H9 (cell line): ENCODE results near the gene ZNF600. TPM values are rescaled to one million over a fixed set of nuclear protein-coding genes. Genes with fewer than 3 reads are reported as not detected.
"Not testable (repeated sequence)": the region's sequence is repeated elsewhere in the genome, so short reads cannot be mapped to it uniquely, and the experiment has no call there.

ENCODE experiments used
- DNase-seq: peaks from one replicate; pipeline ENCODE4 v3.0.0-alpha.2; 2017
- H2AFZ ChIP-seq: one replicate; pipeline ENCODE4 v1.6.1; 2013; ENCODE audit warnings: mild to moderate bottlenecking, low read length, control low read depth, moderate library complexity
- H2AK5ac ChIP-seq: 2 replicates; pipeline ENCODE4 v1.6.1; 2013; ENCODE audit warnings: low read length, control low read depth, mixed read lengths; ENCODE audit not compliant: insufficient read length
- H2BK120ac ChIP-seq: one replicate; pipeline ENCODE4 v1.6.1; 2013; ENCODE audit warnings: low read depth, mild to moderate bottlenecking, low read length, control low read depth, inconsistent platforms; ENCODE audit not compliant: poor library complexity, severe bottlenecking
- H2BK12ac ChIP-seq: 2 replicates; pipeline ENCODE4 v1.6.1; 2013; ENCODE audit warnings: low read length, control low read depth, mixed read lengths, low read depth; ENCODE audit not compliant: insufficient read length
- H2BK15ac ChIP-seq: 2 replicates; pipeline ENCODE4 v1.6.1; 2013; ENCODE audit warnings: low read depth, low read length, control low read depth
- H2BK20ac ChIP-seq: one replicate; pipeline ENCODE4 v1.6.1; 2013; ENCODE audit warnings: low read depth, mild to moderate bottlenecking, low read length, control low read depth, inconsistent platforms; ENCODE audit not compliant: poor library complexity, severe bottlenecking
- H2BK5ac ChIP-seq: 2 replicates; pipeline ENCODE4 v1.6.1; 2013; ENCODE audit warnings: low read length, control low read depth, mixed read lengths; ENCODE audit not compliant: insufficient read length
- H3K14ac ChIP-seq: 2 replicates; pipeline ENCODE4 v1.6.1; 2013; ENCODE audit warnings: low read length, control low read depth; ENCODE audit not compliant: insufficient read depth
- H3K18ac ChIP-seq: 2 replicates; pipeline ENCODE4 v1.6.1; 2013; ENCODE audit warnings: low read depth, mild to moderate bottlenecking, mixed read lengths, low read length, control low read depth; ENCODE audit not compliant: insufficient read length
- H3K23ac ChIP-seq: 2 replicates; pipeline ENCODE4 v1.6.1; 2013; ENCODE audit warnings: low read length, control low read depth, mixed read lengths, low read depth; ENCODE audit not compliant: insufficient read length
- H3K23me2 ChIP-seq: 2 replicates; pipeline ENCODE4 v1.6.1; 2013; ENCODE audit warnings: low read depth, mild to moderate bottlenecking, mixed read lengths, low read length, control low read depth; ENCODE audit not compliant: insufficient read length, poor library complexity, severe bottlenecking
- H3K27ac ChIP-seq: 2 replicates; pipeline ENCODE4 v1.5.1; 2013; ENCODE audit warnings: low read length, control low read depth, mixed read lengths, low read depth; ENCODE audit not compliant: insufficient read length
- H3K27me3 ChIP-seq: 2 replicates; pipeline ENCODE4 v1.6.1; 2013; ENCODE audit warnings: low read length, control low read depth, inconsistent platforms; ENCODE audit not compliant: insufficient read depth
- H3K4ac ChIP-seq: 2 replicates; pipeline ENCODE4 v1.6.1; 2013; ENCODE audit warnings: low read depth, mild to moderate bottlenecking, control low read depth, inconsistent platforms, low read length, moderate library complexity
- H3K4me1 ChIP-seq: 2 replicates; pipeline ENCODE4 v1.6.1; 2013; ENCODE audit warnings: low read length, control low read depth, inconsistent platforms; ENCODE audit not compliant: insufficient read depth
- H3K4me2 ChIP-seq: 2 replicates; pipeline ENCODE4 v1.6.1; 2013; ENCODE audit warnings: low read length, control low read depth, mixed read lengths; ENCODE audit not compliant: insufficient read length, insufficient read depth
- H3K56ac ChIP-seq: 2 replicates; pipeline ENCODE4 v1.6.1; 2013; ENCODE audit warnings: low read depth, mild to moderate bottlenecking, mixed read lengths, low read length, control low read depth; ENCODE audit not compliant: insufficient read length
- H3K79me1 ChIP-seq: 2 replicates; pipeline ENCODE4 v1.6.1; 2013; ENCODE audit warnings: low read depth, mild to moderate bottlenecking, moderate library complexity, low read length, control low read depth, inconsistent platforms; ENCODE audit not compliant: insufficient read depth, poor library complexity, severe bottlenecking
- H3K79me2 ChIP-seq: 2 replicates; pipeline ENCODE4 v1.6.1; 2013; ENCODE audit warnings: low read length, control low read depth, inconsistent platforms; ENCODE audit not compliant: insufficient read depth
- H3K9ac ChIP-seq: 2 replicates; pipeline ENCODE4 v1.6.1; 2013; ENCODE audit warnings: low read length, control low read depth, mixed read lengths; ENCODE audit not compliant: insufficient read length; ENCODE audit errors: extremely low read depth
- H3K9me3 ChIP-seq: one replicate; pipeline ENCODE4 v1.6.1; 2013; ENCODE audit warnings: low read depth, low read length, inconsistent platforms; ENCODE audit not compliant: control insufficient read depth
- H3T11ph ChIP-seq: one replicate; pipeline ENCODE4 v1.6.1; 2013; ENCODE audit warnings: mild to moderate bottlenecking, low read length, control low read depth, inconsistent platforms
- H4K20me1 ChIP-seq: one replicate; pipeline ENCODE4 v1.6.1; 2013; ENCODE audit not compliant: control insufficient read depth, insufficient read length, insufficient read depth
- H4K5ac ChIP-seq: 2 replicates; pipeline ENCODE4 v1.6.1; 2013; ENCODE audit warnings: low read depth, mild to moderate bottlenecking, mixed read lengths, low read length, control low read depth; ENCODE audit not compliant: insufficient read length
- H4K8ac ChIP-seq: replicated peaks from 2 replicates; pipeline ENCODE4 v1.6.1; 2013; ENCODE audit warnings: low read length, control low read depth, mixed read lengths, low read depth; ENCODE audit not compliant: insufficient read length
- H4K91ac ChIP-seq: 2 replicates; pipeline ENCODE4 v1.6.1; 2013; ENCODE audit warnings: low read depth, mild to moderate bottlenecking, moderate library complexity, mixed read lengths, low read length, control low read depth; ENCODE audit not compliant: insufficient read length
- H3K27ac Mint-ChIP-seq, 3 experiments: 2 replicates in 2 of 3; 3 replicates in 1 of 3; pipeline ENCODE4 v1.8.0; 2020 to 2021; ENCODE audit warnings: mixed read lengths in 3 of 3, mild to moderate bottlenecking in 1 of 3, moderate library complexity in 1 of 3
- H3K27me3 Mint-ChIP-seq: 2 replicates; pipeline ENCODE4 v1.8.0; 2021; ENCODE audit warnings: low read depth, mild to moderate bottlenecking, moderate library complexity, mixed read lengths
- H3K36me3 Mint-ChIP-seq, 3 experiments: 2 replicates in 2 of 3; 3 replicates in 1 of 3; pipeline ENCODE4 v1.8.0; 2020 to 2021; ENCODE audit warnings: low read depth in 3 of 3, mixed read lengths in 3 of 3; ENCODE audit not compliant: insufficient read depth in 1 of 3
- H3K4me1 Mint-ChIP-seq, 2 experiments: 2 replicates each; pipeline ENCODE4 v1.8.0; 2020; ENCODE audit warnings: mixed read lengths in 2 of 2
- H3K4me3 Mint-ChIP-seq, 2 experiments: 2 replicates in 1 of 2; 3 replicates in 1 of 2; pipeline ENCODE4 v1.8.0; 2020 to 2021; ENCODE audit warnings: mild to moderate bottlenecking in 2 of 2, mixed read lengths in 2 of 2, moderate library complexity in 1 of 2
- H3K9me3 Mint-ChIP-seq, 2 experiments: 2 replicates in 1 of 2; 3 replicates in 1 of 2; pipeline ENCODE4 v1.8.0; 2020; ENCODE audit warnings: mild to moderate bottlenecking in 2 of 2, mixed read lengths in 2 of 2, moderate library complexity in 1 of 2
- WGBS: extraction: QIAGEN DNeasy Blood & Tissue Kit; methylation state at CpG from one replicate; pipeline ENCODE4 v1.1.7; 2013; ENCODE audit warnings: missing lambda C conversion rate, low lambda C conversion rate, mixed read lengths; ENCODE audit not compliant: insufficient read length; ENCODE audit errors: extremely low coverage; 5-methylcytosine and 5-hydroxymethylcytosine counted together
- total RNA-seq: library from RNA; stranded (reverse); gene quantifications from 2 replicates; pipeline ENCODE4 v1.2.1, GENCODE V29; 2021
- TF ChIP-seq, protein P1 (sequence below): fragments of 200-600 bp; sonication (generic); conservative IDR thresholded peaks from 3 replicates; pipeline ENCODE4 v1.8.0; 2021; ENCODE audit warnings: antibody characterized with exemption, mild to moderate bottlenecking

The ZNF600 gene
- total RNA-seq, 1 experiment from 2014 or later, result 9.3 TPM

DNA sequence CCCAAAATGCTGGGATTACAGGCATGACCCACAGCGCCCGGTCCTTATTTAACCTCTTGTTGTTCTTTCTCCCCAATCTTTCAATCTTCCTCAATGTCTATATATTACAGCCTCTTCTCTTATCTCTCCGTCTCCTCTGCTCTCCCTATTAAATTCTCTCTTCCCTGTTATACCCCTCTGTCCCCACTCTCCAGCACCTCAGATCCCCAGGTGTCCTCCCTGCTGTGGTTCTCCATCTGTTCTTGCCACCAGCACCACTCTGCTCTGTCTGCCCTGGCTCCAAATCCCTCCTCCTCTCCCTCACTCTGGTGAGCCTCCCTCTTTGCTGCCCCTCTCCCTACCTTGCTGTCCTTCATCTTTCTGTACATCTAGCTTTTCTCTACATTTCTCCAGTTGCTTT is 1.1 kb downstream of the ZNF600 start:
- Mint-ChIP-seq H3K4me1 (peaks cover 12 to 15% of the 10 kb centered on the region in 2 experiments), H3K36me3 (peaks cover 0 to 2% (median 0%) of the 10 kb centered on the region in 3 experiments; a peak in 3 of 7 replicates), H3K4me3 (peak overlapping the region; percentile 87 to 92), H3K27me3 (peaks cover 44% of the 10 kb centered on the region), H3K9me3 (peaks cover 0 to 7% of the 10 kb centered on the region in 2 experiments; a peak in 3 of 5 replicates), H3K27ac (no peak overlapping the region)
- H4K8ac ChIP-seq, result no peak overlapping the region
- no peak overlapping the region for H3K23ac ChIP-seq
- H3K79me1 ChIP-seq, result no peaks in the 10 kb centered on the region
- no peaks in the 10 kb centered on the region for H3K9me3 ChIP-seq
- no peak overlapping the region for H4K5ac ChIP-seq
- no peak overlapping the region for H2AK5ac ChIP-seq
- no peaks in the 10 kb centered on the region for H4K20me1 ChIP-seq
- H3K27ac ChIP-seq, result no peak overlapping the region
- H3K4ac ChIP-seq, result no peak overlapping the region
- no peaks in the 10 kb centered on the region for H3K4me1 ChIP-seq
- no peak overlapping the region for H2BK20ac ChIP-seq
- H3K18ac ChIP-seq, result no peak overlapping the region
- H3K27me3 ChIP-seq, result no peaks in the 10 kb centered on the region; the same call in 1 of the 2 replicates
- no peak overlapping the region for H2AFZ ChIP-seq
- H2BK5ac ChIP-seq, result no peak overlapping the region
- H3K14ac ChIP-seq, result no peak overlapping the region
- H3K4me2 ChIP-seq, result peak overlapping the region; percentile 84
- no peak overlapping the region for H2BK15ac ChIP-seq
- no CpG with 5 or more reads among the region's 3 CpGs for WGBS
- no peak overlapping the region for H2BK12ac ChIP-seq
- no peak overlapping the region for H2BK120ac ChIP-seq
- no peak overlapping the region for H3K9ac ChIP-seq
- no peak overlapping the region for H4K91ac ChIP-seq
- no peak overlapping the region for H3K56ac ChIP-seq
- H3K23me2 ChIP-seq, result peaks cover 13% of the 10 kb centered on the region
- TF ChIP-seq, protein P1, sequence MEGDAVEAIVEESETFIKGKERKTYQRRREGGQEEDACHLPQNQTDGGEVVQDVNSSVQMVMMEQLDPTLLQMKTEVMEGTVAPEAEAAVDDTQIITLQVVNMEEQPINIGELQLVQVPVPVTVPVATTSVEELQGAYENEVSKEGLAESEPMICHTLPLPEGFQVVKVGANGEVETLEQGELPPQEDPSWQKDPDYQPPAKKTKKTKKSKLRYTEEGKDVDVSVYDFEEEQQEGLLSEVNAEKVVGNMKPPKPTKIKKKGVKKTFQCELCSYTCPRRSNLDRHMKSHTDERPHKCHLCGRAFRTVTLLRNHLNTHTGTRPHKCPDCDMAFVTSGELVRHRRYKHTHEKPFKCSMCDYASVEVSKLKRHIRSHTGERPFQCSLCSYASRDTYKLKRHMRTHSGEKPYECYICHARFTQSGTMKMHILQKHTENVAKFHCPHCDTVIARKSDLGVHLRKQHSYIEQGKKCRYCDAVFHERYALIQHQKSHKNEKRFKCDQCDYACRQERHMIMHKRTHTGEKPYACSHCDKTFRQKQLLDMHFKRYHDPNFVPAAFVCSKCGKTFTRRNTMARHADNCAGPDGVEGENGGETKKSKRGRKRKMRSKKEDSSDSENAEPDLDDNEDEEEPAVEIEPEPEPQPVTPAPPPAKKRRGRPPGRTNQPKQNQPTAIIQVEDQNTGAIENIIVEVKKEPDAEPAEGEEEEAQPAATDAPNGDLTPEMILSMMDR, result no peak
- H3K79me2 ChIP-seq, result no peaks in the 10 kb centered on the region
- no peak for DNase-seq
- H3T11ph ChIP-seq, result no peak overlapping the region

- not testable (repeated sequence) for H2BK15ac ChIP-seq, H2BK20ac ChIP-seq, H4K20me1 ChIP-seq, H3K4me2 ChIP-seq, H3K9ac ChIP-seq, H3K79me2 ChIP-seq, H3K27ac ChIP-seq, H3K14ac ChIP-seq, H4K91ac ChIP-seq, H3K56ac ChIP-seq, H3K27ac Mint-ChIP-seq, H3K27me3 ChIP-seq, H4K8ac ChIP-seq, H2BK12ac ChIP-seq, H3K18ac ChIP-seq, H3T11ph ChIP-seq, H3K4ac ChIP-seq, H3K9me3 Mint-ChIP-seq, H3K9me3 ChIP-seq, H3K79me1 ChIP-seq, H4K5ac ChIP-seq, H2BK5ac ChIP-seq, H2AFZ ChIP-seq, H3K4me1 ChIP-seq, H2BK120ac ChIP-seq, DNase-seq, H3K23ac ChIP-seq, H3K4me3 Mint-ChIP-seq, H2AK5ac ChIP-seq, H3K36me3 Mint-ChIP-seq
- H3K23me2 ChIP-seq, result peaks cover 13% of the 10 kb centered on the region
- no CpG with 5 or more reads among the region's 2 CpGs for WGBS
- Mint-ChIP-seq H3K27me3 (peaks cover 25% of the 10 kb centered on the region), H3K4me1 (peaks cover 13 to 15% of the 10 kb centered on the region in 2 experiments)
These were observed 3.7 kb downstream of the ZNF600 start for GRCh38 chr19:52782864-52783263.
